NCI-H187 treated with DMSO at 0.1 percent for 48 hours (cell line): ENCODE data around the gene ATE1.
"Not testable (repeated sequence)": the region's sequence is repeated elsewhere in the genome, so short reads cannot be mapped to it uniquely, and the experiment has no call there.

Source experiments
- DNase-seq: peaks from one replicate; lab custom pipeline; 2025; lab: John Stamatoyannopoulos, UW

Gene ATE1

DNA sequence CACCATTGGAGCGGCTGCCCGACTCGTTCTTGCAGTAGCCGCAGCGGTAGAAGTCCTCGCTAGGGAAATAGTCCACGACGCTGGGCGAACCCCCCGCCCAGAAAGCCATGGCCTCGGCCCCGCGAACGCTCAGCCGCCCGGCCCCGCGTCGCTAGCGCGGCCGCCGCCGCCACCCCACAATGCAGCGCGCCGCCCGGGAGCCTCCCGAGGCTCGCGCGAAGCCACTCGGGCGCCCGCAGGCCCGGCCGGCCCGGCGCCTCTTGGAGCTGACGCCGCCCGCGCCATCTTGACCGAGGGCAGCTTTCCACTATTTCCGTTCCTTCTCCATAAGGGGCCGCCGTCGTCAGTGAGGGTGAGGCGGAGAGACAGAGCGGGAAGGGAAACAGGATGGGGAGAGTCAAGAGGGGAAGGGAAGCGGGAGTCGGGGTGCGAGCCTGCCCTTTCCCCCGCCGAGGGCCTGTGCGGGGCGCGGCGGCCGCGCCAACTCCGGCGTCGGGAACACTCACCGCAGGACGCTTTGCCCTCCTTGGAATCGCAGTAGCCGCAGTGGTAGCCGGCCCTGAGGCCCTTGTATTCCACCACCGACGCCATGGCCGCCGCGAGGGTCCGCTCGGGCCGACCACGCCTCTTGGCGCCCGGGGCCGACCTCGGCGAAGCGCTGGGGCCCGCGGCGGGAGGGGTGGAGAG lies at the start of gene ATE1:
Gene ATE1 (minus strand): TSS at position 191 of the 687 bp plus-strand sequence. CDS start 82 bp downstream, at position 109.
- DNase-seq: peak; percentile 32

DNA sequence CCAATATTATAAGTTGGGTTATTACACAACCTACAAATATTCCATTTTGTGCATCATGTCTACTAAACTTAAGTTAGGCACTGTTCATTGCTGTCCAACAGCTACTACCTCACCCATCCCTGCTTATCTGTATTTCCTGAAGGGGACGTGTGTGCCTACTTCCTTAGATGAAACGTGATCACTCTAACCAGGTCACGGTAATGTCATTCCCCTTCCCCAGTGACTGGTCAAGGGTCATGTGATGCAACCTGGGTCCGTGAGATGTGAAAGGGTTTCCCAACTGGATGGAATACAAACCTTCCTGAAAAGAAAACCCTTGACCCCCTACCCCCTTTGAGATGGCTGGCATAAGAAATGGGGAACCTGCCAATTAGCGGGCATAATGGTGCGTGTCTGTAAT lies 48.8 kb upstream of the ATE1 start:
- no peak for DNase-seq

DNA sequence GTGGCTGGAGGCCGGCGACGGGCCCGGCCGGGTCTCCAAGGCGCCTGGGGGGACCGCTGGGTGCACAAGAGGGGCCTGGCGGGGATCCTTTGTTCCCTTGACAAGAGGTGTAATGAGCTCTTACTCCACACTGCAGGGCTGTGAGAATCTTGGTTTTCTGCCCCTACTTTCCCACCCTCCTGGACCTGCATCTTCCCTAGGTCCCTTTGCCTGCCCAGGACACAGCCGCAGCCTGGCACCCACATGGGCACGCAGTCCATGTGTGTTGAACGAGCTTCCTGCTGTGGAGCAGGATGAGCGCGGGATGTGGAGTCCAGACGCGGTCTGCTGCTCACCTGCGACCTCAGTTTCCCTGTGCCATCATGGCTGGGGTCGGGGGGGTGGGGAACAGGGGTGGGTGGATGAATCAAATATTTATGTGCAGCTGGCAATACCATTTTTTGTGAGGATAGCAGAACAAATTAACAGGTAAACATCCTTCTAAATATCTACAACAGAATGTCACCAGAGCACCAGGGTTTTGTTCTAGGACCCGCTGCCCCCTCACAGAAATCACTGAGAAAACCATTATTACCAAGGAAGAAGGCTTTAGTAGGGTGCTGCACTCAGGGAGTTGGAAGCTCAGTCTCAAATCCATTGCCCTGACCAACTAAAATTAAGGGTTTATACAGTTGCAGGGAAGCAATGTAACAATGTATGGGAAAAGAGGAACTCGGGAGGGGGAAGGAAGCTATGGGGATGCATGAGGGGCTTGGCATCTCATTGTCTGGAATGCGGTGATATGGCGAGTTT lies 47.7 kb upstream of the ATE1 start:
- DNase-seq: no peak

DNA sequence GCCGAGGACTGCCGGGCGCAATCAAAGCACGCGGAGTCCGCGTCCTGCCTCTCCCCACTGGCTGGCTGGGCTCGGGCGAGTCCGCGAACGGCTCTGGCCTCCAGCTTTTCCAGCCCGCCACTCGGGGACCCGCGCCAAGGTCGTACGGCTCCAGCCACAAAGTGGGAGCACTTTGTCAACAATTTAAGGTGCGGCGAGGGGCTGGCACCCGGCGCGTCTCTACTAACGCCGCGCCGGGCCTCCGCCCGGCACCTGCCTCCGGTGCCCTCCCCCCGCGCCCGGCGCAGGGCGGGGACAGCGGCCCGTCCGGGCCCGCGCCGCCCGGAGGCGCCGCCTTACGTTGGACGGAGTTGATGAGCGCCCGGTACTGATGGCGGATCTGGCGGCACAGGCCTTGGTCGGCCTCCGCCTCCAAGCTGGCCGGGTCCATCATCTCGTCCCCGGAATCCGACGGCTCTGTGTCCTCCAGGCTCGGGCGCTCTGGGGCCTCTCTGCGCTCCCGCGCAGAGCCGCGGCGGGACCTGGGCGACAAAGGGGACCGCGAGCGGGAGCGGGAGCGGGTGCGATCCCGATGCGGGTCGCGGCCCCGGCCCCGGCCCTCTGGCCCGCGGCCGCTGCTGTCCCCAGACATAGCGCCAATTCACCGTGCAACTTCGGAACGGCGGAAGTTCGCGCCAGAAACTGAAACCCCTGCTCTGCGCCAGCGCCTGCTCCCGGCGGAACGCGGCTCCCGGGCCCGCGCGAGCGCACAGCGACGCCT lies 46.9 kb upstream of the ATE1 start, which contains the start of gene NSMCE4A:
Gene NSMCE4A (minus strand): TSS at position 683 of the 760 bp plus-strand sequence. CDS start 52 bp downstream, at position 631.
- DNase-seq: no peak

DNA sequence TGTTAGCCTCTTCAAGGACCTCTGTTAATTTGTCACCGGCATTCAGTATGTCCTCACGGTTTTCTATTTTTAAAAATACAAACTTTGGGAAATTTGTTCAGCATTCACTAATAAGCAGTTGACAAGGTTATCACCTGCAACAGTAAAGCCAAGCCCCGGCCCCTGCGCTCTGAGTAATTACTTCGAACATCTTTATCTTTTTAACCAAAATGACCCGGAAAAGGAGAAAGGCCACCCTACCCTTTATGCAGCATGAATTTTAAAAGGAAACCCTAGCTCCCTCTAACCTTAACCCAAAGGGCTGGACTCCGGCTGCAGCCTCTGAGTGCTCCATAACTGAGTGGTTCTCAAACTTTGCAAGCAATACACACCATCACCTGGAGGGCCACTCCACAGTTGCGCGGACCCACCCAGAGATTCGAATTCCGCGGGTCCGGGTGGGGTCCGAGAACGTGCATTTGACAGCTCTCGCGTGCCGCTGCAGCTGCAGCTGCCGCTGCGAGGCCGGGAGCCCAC lies 46.2 kb upstream of the ATE1 start:
- DNase-seq: no peak

DNA sequence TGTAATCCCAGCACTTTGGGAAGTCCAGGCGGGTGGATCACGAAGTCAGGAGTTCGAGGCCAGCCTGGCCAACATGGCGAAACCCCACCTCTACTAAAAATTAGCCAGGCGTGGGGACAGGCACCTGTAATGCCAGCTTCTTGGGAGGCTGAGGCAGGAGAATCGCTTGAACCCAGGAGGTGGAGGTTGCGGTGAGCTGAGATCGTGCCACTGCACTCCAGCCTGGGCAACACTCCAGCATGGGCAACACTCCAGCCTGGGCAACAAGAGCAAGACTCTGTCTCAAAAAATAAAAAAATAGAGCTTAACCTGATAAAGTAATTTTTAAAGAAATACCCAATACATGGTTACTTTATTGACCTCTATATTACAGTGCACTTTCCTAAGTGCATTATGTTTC lies 41.3 kb upstream of the ATE1 start:
- not testable (repeated sequence) for DNase-seq

DNA sequence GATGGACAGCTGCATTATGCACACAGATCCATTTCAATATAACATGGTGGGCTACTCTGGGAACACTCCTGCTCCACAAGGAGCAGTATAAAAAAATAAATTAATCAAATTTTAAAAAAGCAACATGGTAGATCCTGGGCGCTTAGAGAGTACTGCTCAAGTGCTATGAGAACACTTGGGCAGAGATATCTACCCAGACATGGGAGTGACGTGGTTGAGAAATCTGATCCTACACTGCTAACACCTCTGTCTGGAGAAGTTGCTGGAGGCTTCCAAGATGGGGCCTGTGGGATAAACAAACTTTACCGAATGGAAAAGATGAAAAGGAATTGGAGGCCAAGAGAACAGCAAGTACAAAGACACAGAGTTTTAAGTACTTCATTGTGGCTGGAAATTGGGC lies 38.2 kb upstream of the ATE1 start:
- no peak for DNase-seq

DNA sequence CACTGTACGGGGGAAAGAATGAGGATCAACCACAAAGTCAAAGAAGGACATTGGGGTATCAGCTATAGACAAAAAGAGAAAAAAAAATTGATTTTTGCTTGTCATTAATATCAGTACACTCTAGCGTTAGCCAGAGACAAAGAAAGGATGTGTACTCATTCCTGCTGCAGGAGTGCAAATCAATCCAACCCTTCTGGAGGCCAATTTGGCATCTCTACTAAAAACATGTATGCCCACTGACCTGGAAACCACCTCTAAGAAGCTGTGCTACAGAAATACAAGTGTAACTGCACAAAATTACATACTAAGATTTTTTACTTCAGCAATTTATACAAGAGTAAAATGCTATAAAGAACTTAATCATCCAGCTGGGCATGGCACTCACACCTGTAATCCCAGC lies 33.6 kb upstream of the ATE1 start:
- no peak for DNase-seq

DNA sequence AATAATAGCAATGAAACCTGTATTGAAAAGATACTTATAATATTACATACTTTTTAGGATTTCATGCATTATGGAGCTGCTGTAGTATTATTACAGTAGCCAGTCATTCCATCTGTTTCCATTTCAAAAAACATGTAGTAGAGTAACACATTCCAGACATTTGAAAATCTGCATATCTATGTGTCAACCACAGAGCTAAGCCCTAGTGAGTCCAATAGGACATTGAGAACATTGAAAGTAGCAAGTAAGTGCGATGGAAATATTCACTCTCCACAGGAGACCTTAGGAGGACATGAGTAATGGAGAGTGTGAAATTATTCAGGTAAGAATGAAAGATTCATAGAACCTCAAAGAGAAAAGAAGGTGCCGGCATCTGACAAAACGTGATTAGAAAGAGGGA lies 31.8 kb upstream of the ATE1 start:
- no peak for DNase-seq

DNA sequence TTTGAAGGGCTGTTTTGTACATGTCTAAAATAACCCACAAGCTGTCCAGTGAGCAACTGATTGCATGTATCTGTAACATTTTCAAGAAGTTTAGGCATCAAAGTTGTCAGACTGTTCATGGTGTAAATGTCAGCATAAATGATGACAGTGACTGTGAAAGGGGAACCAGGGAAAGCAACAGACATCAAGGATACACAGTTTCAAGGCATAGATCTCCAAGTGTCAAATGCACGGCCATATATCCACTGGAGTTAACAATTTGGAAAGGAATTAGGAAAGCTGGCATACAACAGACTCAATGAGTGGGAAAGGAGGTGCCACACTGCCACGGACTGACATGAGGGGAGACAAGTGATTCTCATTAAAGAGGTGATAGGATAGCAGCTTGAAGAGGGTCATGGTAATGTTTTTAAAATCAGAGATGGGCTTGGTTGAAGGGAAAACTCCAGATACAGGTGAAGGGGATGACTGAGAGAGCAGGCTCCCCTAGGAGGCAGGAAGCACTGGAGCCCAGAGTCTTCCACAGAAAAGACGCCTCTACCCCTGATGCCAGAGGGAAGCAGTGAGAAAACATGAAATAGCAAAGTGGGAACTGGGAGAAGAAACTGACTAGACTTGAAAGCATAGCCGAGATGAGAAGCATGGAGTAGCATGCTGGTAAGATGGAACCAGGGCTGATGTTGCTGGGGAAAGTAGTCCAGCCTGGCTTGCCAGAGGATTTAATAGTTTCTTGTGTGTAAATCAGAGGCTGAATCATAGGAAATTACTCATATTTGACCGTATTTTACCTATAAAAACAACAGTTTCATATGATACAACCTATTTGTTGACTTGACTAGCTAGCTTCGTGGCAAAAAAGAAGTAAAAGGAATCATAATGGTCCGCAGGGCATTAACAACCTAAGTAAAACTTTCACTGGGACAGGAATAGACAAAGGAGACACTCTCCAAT lies 28.6 kb upstream of the ATE1 start:
- DNase-seq: no peak

DNA sequence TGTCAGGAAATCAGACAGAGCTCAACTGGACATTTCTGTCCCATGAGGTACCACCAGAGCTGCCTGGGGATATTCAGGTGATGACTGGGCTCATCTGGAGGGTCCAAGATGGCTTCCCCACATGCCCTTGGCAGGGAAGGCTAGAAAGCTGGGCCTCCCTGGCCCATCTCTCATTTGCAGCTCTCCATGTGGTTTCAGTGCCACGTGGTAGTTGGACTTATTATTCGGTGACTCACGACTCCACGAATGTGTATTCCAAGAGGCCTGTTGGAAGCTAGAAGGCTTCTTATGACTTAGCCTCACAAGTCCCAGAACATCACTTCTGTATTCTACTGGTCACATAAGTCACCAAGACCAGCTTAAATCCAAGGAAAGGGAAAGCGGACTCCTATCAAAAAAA lies 24.4 kb upstream of the ATE1 start:
- no peak for DNase-seq

DNA sequence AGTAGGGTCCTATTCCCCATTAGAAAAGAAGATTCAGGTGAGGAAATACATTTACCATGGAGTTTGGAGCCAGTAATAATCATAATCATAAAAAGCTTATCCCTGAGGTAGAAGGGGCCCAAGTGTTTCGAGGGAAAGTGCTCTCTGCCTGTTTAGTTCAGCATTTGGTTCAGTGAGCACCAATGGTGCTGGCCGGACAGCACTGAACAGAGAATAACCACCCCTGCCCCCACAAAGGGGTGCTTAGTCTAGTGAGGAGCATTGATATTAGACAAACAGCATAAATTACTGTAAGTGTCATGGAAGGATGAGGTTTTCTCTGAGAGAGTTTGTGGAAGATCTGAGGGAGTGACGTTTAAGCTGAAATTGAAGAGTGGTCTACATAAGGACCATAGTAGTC lies 21.6 kb upstream of the ATE1 start:
- DNase-seq: no peak

DNA sequence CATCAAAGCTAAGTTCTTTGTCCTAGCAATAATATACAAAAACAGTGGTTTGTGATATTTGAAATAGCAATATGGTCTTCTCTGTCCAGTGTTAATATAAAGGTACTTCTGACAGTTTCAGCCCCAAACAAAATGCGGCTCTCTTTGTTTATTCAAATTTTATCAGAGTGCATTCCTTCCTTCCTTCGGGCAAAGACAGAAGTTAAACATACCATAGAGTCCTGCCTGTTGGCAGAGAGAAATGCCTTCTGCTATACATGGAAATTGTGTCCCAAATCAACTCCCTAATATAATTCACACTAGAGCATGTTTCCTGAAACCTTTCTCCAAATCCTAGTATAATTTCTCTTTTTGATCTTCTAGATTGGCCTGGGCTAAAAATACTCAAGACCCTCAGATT lies 21.2 kb upstream of the ATE1 start:
- DNase-seq: no peak

DNA sequence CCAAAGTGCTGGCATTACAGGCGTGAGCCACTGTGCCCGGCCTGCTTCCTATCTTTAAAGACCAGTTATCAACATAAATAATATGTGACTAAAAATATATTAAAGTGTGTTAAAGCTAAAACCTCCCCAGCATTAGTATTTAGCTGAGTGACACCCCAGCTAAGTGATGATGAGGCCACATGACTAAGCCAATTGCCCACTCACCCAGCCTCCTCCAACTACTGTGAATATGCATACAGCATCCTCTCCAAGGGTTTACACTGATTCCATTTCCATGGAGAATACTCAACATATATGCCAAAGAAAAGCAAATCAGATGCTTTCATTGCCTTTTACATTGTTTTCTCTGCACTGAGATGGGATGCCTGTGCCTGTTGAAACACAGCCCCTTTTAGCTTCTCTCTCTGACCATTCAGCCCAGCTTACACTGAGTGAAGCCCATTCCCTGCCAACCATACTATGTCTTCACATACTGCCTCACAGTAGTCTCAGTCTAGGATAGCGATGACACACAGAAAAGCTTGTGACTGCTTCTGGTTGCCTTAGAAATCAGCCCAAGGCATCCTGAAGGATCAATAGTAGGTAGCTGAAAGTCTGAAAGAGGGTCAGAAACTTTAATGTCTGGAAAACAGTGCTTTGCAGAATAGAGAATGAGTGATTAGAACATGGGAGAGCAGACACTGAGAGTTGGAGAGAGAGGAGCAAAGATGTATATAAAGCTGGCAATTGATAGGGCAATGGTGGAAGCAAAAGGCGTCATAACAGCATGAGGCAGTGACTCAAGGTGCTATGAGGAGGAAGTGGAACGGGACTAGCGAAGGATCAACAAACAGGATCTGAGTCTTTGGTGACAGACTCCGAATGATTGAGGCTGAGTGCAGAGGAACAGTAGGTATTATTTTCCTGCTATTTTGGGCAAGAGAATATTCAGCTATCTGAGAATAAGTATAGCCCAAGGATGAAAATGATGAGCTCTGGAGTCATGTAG lies 19.8 kb upstream of the ATE1 start:
- no peak for DNase-seq

DNA sequence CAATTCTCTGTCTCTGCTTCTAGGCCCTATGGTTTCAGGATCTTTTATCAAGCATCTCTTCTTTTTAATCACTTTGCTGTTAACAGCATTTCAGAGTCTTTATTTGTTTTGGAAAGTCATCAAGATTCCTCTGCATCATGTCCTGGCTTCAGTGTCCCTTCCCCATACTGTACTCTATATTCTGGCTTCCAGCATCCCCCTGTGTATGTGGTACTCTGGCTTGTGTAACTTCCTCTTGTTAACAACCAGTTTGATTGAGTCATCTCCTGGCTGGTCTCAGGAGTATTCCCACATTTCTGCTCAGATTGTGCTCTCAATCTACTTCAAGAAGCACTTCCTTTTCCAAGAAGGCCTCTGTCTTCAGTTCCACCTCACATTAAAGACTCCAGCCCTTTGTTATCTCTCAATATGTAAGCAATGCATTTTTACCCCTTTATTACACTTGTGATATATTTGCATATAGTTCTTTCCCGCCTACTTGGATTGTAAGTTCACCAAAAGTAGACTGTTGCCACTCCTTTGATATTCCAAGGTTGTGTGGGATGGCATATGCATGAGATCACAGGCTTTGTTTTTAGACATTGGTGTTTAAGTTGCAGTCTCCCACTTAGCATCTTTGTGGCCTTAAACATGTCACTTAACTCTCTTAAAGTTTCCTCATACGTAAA lies 15.1 kb upstream of the ATE1 start:
- no peak for DNase-seq

DNA sequence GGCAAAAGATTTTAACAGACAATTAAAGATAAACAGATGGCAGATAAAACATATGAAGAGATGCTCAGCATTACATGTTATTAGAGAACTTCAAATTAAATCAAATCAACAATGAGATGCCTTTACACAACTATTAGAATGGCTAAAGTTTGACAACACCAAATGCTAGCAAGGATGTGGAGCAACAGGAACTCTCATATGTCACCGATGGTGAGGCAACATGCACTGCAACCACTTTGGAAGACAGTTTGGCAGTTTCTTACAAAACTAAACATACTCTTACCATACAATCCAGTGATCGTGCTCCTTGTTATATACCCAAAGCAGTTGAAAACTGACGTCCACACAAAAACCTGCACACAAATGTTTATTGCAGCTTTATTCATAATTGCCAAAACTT lies 13.7 kb upstream of the ATE1 start:
- no peak for DNase-seq

DNA sequence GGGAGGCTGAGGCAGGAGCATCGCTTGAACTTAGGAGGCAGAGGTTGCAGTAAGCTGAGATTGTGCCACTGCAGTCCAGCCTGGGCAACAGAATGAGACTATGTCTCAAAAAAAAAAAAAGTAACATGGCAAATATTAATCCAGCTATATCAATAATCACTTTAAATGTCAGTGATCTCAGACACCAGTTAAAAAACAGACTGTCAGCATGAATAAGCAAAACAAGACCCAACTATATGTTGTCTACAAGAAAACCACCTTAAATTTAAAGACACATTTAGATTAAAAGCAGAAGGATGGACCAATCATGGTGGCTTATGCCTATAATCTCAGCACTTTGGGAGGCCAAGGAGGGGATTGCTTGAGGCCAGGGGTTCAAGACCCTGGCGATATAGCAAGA lies 8.5 kb upstream of the ATE1 start:
- DNase-seq: no peak

DNA sequence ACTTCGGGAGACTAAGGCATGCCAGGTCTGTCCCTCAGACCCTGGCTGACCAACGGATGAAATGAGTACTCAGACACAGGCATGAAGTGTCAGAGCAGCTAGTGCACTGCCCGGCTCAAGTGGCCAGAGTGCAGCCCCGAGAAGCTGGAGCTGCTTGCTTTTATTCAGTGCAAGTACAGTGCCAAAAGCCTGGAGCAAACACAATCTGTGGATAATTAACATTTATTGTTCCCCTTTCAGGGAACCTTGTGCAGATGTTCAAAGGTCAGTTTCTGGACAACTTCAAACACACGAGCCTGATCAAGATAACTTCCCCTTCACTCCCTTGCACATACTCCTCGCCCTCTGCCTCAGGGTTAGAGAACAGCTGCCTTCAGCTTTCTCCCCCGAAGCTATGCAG lies 7.9 kb upstream of the ATE1 start:
- DNase-seq: no peak

DNA sequence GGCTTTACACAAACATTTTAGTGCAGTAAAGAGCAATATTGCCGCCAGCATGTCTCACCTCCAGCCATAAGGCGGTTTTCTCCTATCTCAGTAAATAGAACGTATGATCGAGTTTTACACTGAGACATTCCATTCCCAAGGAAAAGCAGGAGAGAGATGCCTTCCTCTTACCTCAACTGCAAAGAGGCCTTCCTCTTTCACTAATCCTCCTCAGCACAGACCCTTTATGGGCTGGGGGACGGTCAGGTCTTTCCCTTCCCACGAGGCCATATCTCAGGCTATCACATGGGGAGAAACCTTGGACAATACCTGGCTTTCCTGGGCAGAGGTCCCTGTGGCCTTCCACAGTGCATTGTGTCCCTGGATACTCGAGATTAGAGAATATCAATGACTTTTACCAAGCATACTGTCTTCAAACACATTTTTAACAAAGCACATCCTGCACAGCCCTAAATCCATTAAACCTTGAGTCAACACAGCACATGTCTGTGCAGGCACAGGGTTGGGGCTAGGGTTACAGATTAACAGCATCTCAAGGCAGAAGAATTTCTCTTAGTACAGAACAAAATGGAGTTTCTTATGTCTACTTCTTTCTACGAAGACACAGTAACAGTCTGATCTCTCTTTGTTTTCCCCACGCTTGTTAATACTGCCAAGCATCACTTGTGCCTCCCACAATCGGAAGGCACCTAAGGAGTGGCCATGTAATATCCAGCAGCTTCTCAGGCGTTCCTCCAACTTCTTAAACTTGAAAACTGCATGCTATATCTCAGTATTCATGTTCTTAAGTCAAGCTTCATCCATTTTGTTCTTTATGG lies 2.6 kb upstream of the ATE1 start:
- not testable (repeated sequence) for DNase-seq
